Measurements from ENCODE around the gene KRTAP3-1.
"Not testable (repeated sequence)": the region's sequence is repeated elsewhere in the genome, so short reads cannot be mapped to it uniquely, and the experiment has no call there.

Gene KRTAP3-1

GRCh38 chr17:41008811-41009210 lies at the start of gene KRTAP3-1:
TSS of gene KRTAP3-1 (minus strand) at chr17:41009128. CDS start at chr17:41009074, 54 bp downstream.
- no peak for DNase-seq

GRCh38 chr17:41057547-41057946 lies 48.6 kb upstream of the KRTAP3-1 start:
- no peak for DNase-seq

- not testable (repeated sequence) for DNase-seq
These were observed 46.2 kb upstream of the KRTAP3-1 start, which contains the start of gene KRTAP2-2 for GRCh38 chr17:41055130-41055529. TSS of gene KRTAP2-2 (minus strand) at chr17:41055230. CDS start at chr17:41055211, 19 bp downstream.

- DNase-seq = not testable (repeated sequence)
These were observed 45.6 kb upstream of the KRTAP3-1 start for GRCh38 chr17:41054556-41054955.

GRCh38 chr17:41054025-41054424 lies 45.1 kb upstream of the KRTAP3-1 start:
- no peak for DNase-seq

- DNase-seq = no peak
These were observed 43.6 kb upstream of the KRTAP3-1 start for GRCh38 chr17:41052566-41052965.

GRCh38 chr17:41049110-41049509 lies 40.2 kb upstream of the KRTAP3-1 start:
- no peak for DNase-seq

GRCh38 chr17:41048441-41048840 lies 39.5 kb upstream of the KRTAP3-1 start:
- no peak for DNase-seq

GRCh38 chr17:41046735-41047465 lies 38.0 kb upstream of the KRTAP3-1 start, which contains the start of gene KRTAP2-1:
TSS of gene KRTAP2-1 (minus strand) at chr17:41047316. CDS start at chr17:41047267, 49 bp downstream.
- DNase-seq = not testable (repeated sequence)

GRCh38 chr17:41042953-41043352 lies 34.0 kb upstream of the KRTAP3-1 start:
- no peak for DNase-seq

- DNase-seq = not testable (repeated sequence)
These were observed 32.0 kb upstream of the KRTAP3-1 start, which contains the start of gene KRTAP1-1 for GRCh38 chr17:41040783-41041571. TSS of gene KRTAP1-1 (minus strand) at chr17:41041450. CDS start at chr17:41041397, 53 bp downstream.

GRCh38 chr17:41037853-41038350 lies 29.0 kb upstream of the KRTAP3-1 start:
- DNase-seq = no peak

GRCh38 chr17:41034346-41034935 lies 25.5 kb upstream of the KRTAP3-1 start, which contains the start of gene KRTAP1-3:
TSS of gene KRTAP1-3 (minus strand) at chr17:41034874. CDS start at chr17:41034821, 53 bp downstream.
- not testable (repeated sequence) for DNase-seq

- no peak for DNase-seq
These were observed 20.8 kb upstream of the KRTAP3-1 start, which contains the start of gene KRTAP1-4 for GRCh38 chr17:41029633-41030245. TSS of gene KRTAP1-4 (minus strand) at chr17:41030195. CDS start at chr17:41030078, 117 bp downstream.

GRCh38 chr17:41026715-41027471 lies 18.0 kb upstream of the KRTAP3-1 start, which contains the start of gene KRTAP1-5:
TSS of gene KRTAP1-5 (minus strand) at chr17:41027208. CDS start at chr17:41027155, 53 bp downstream.
- no peak for DNase-seq

GRCh38 chr17:41024697-41025096 lies 15.8 kb upstream of the KRTAP3-1 start:
- DNase-seq = no peak

- DNase-seq = no peak
These were observed 11.4 kb upstream of the KRTAP3-1 start for GRCh38 chr17:41020336-41020735.

- DNase-seq = no peak
These were observed 10.5 kb upstream of the KRTAP3-1 start for GRCh38 chr17:41019415-41019814.

GRCh38 chr17:41018541-41018940 lies 9.6 kb upstream of the KRTAP3-1 start:
- no peak for DNase-seq

GRCh38 chr17:41016578-41017215 lies 7.8 kb upstream of the KRTAP3-1 start:
- no peak for DNase-seq

GRCh38 chr17:41015454-41015853 lies 6.5 kb upstream of the KRTAP3-1 start:
- no peak for DNase-seq
